CD4-positive, CD25-positive, alpha-beta regulatory T cell (primary cell): ENCODE results near the gene VSTM2B. TPM values are rescaled to one million over a fixed set of nuclear protein-coding genes. Genes with fewer than 3 reads are reported as not detected.
A peak's percentile ranks its signal among the peaks of the same experiment; 100 is the strongest.

Source experiments
- ATAC-seq, 2 donors: fragments of 150-1000 bp; cut with Tn5 transposase; one replicate each; pipeline ENCODE4 v1.10.0; 2021; ENCODE audit warnings: low read depth in 2 of 2, moderate number of reproducible peaks in 2 of 2, moderate library complexity in 1 of 2
- DNase-seq, 3 donors: peaks; one replicate each; pipeline versions ENCODE4 v3.0.0 to v3.0.0-alpha.2; 2012 to 2022; ENCODE audit warnings: mixed read lengths in 1 of 3
- H3K27ac ChIP-seq: one replicate; pipeline ENCODE4 v1.7.0; 2013; ENCODE audit warnings: mild to moderate bottlenecking, low read length; ENCODE audit not compliant: insufficient read depth, poor library complexity, severe bottlenecking
- H3K27me3 ChIP-seq: one replicate; pipeline ENCODE4 v1.7.0; 2013; ENCODE audit warnings: low read length; ENCODE audit not compliant: control insufficient read depth, insufficient read depth
- H3K36me3 ChIP-seq: one replicate; pipeline ENCODE4 v1.7.0; 2013; ENCODE audit warnings: mild to moderate bottlenecking, low read length, moderate library complexity; ENCODE audit not compliant: control insufficient read depth, insufficient read depth
- H3K4me1 ChIP-seq: 2 replicates; pipeline ENCODE4 v1.7.0; 2013; ENCODE audit warnings: mild to moderate bottlenecking, low read length; ENCODE audit not compliant: insufficient read depth, control insufficient read depth, poor library complexity, severe bottlenecking
- H3K4me3 ChIP-seq: one replicate; pipeline ENCODE4 v1.7.0; 2013; ENCODE audit warnings: low read depth, mild to moderate bottlenecking, low read length, moderate library complexity
- H3K9me3 ChIP-seq, 2 experiments: 1 replicate in 1 of 2; 2 replicates in 1 of 2; pipeline ENCODE4 v1.7.0; 2013; ENCODE audit warnings: low read length in 2 of 2, mild to moderate bottlenecking in 1 of 2, moderate library complexity in 1 of 2; ENCODE audit not compliant: control insufficient read depth in 2 of 2
- H3K27ac Mint-ChIP-seq, 3 donors: one replicate each; pipeline ENCODE4 v1.8.0; 2020 to 2022; ENCODE audit warnings: mild to moderate bottlenecking in 3 of 3, mixed read lengths in 3 of 3, moderate library complexity in 2 of 3
- H3K27me3 Mint-ChIP-seq: one replicate; pipeline ENCODE4 v1.8.0; 2022; ENCODE audit warnings: mild to moderate bottlenecking, mixed read lengths
- H3K36me3 Mint-ChIP-seq: one replicate; pipeline ENCODE4 v1.8.0; 2020; ENCODE audit warnings: mixed read lengths
- H3K4me1 Mint-ChIP-seq, 4 donors: one replicate each; pipeline ENCODE4 v1.8.0; 2020 to 2022; ENCODE audit warnings: mixed read lengths in 4 of 4, mild to moderate bottlenecking in 1 of 4
- H3K4me3 Mint-ChIP-seq, 4 donors: one replicate each; pipeline ENCODE4 v1.8.0; 2020 to 2022; ENCODE audit warnings: mild to moderate bottlenecking in 4 of 4, mixed read lengths in 4 of 4, moderate library complexity in 3 of 4
- H3K9me3 Mint-ChIP-seq, 7 donors: one replicate each; pipeline ENCODE4 v1.8.0; 2020 to 2022; ENCODE audit warnings: mixed read lengths in 7 of 7, mild to moderate bottlenecking in 3 of 7, moderate library complexity in 2 of 7
- polyA plus RNA-seq, 4 donors: library from polyadenylated mRNA; unstranded; fragments of 300-500 nt; fragmentation: Illumina TruSeq; gene quantifications; one replicate each; pipeline ENCODE4 v1.2.3, GENCODE V29; 2021
- total RNA-seq: library from RNA; stranded (reverse); gene quantifications from one replicate; pipeline ENCODE4 v1.2.3, GENCODE V29; 2022

VSTM2B gene
- total and polyA plus RNA-seq, 5 donors from 2014 or later = not detected

- DNase-seq (no peak), ATAC-seq (no peak)
- Histone ChIP-seq H3K4me3 (no peak overlapping the region), H3K9me3 (no peaks in the 10 kb centered on the region), H3K27ac (no peak overlapping the region), H3K36me3 (no peaks in the 10 kb centered on the region), H3K4me1 (no peaks in the 10 kb centered on the region), H3K27me3 (no peaks in the 10 kb centered on the region)
- Mint-ChIP-seq H3K27me3 (peaks cover 8% of the 10 kb centered on the region), H3K4me1 (no peaks in the 10 kb centered on the region), H3K27ac (no peak overlapping the region), H3K4me3 (no peak overlapping the region), H3K9me3 (peaks cover 0 to 2% (median 0%) of the 10 kb centered on the region in 7 donors), H3K36me3 (no peaks in the 10 kb centered on the region)
Measured at GRCh38 chr19:29511768-29512167, 14.0 kb upstream of the VSTM2B start.

GRCh38 chr19:29512748-29513147 lies 13.0 kb upstream of the VSTM2B start:
- no peaks in the 10 kb centered on the region for H3K4me1 ChIP-seq
- H3K9me3 ChIP-seq = no peaks in the 10 kb centered on the region
- H3K4me3 ChIP-seq = no peak overlapping the region
- H3K9me3 Mint-ChIP-seq = peaks cover 0 to 2% (median 0%) of the 10 kb centered on the region in 7 donors
- no peaks in the 10 kb centered on the region for H3K4me1 Mint-ChIP-seq
- no peak overlapping the region for H3K27ac Mint-ChIP-seq
- H3K36me3 Mint-ChIP-seq = no peaks in the 10 kb centered on the region
- H3K36me3 ChIP-seq = no peaks in the 10 kb centered on the region
- DNase-seq = no peak
- H3K27me3 Mint-ChIP-seq = peaks cover 8% of the 10 kb centered on the region
- no peak for ATAC-seq
- no peaks in the 10 kb centered on the region for H3K27me3 ChIP-seq
- H3K27ac ChIP-seq = no peak overlapping the region
- H3K4me3 Mint-ChIP-seq = no peak overlapping the region

GRCh38 chr19:29514525-29515232 lies 11.1 kb upstream of the VSTM2B start:
- Mint-ChIP-seq H3K27ac (no peak overlapping the region), H3K36me3 (no peaks in the 10 kb centered on the region), H3K27me3 (peaks cover 4% of the 10 kb centered on the region), H3K9me3 (no peaks in the 10 kb centered on the region), H3K4me1 (no peaks in the 10 kb centered on the region), H3K4me3 (no peak overlapping the region)
- Histone ChIP-seq H3K4me1 (no peaks in the 10 kb centered on the region), H3K9me3 (no peaks in the 10 kb centered on the region), H3K27ac (no peak overlapping the region), H3K27me3 (peaks cover 2% of the 10 kb centered on the region), H3K4me3 (no peak overlapping the region), H3K36me3 (no peaks in the 10 kb centered on the region)
- DNase-seq (peak in 1 of 3 donors; percentile 23), ATAC-seq (peak; percentile 12 to 17)

- Histone ChIP-seq H3K27me3 (peaks cover 2% of the 10 kb centered on the region), H3K36me3 (no peaks in the 10 kb centered on the region), H3K9me3 (no peaks in the 10 kb centered on the region), H3K4me3 (no peak overlapping the region), H3K4me1 (no peaks in the 10 kb centered on the region), H3K27ac (no peak overlapping the region)
- H3K27ac Mint-ChIP-seq = no peak overlapping the region
- H3K9me3 Mint-ChIP-seq = no peaks in the 10 kb centered on the region
- H3K4me3 Mint-ChIP-seq = no peak overlapping the region
- ATAC-seq (peak in 1 of 2 donors; percentile 13), DNase-seq (no peak)
- peaks cover 4% of the 10 kb centered on the region for H3K27me3 Mint-ChIP-seq
- H3K36me3 Mint-ChIP-seq = no peaks in the 10 kb centered on the region
- H3K4me1 Mint-ChIP-seq = no peaks in the 10 kb centered on the region
Measured at GRCh38 chr19:29515233-29515619, 10.6 kb upstream of the VSTM2B start.

DNA sequence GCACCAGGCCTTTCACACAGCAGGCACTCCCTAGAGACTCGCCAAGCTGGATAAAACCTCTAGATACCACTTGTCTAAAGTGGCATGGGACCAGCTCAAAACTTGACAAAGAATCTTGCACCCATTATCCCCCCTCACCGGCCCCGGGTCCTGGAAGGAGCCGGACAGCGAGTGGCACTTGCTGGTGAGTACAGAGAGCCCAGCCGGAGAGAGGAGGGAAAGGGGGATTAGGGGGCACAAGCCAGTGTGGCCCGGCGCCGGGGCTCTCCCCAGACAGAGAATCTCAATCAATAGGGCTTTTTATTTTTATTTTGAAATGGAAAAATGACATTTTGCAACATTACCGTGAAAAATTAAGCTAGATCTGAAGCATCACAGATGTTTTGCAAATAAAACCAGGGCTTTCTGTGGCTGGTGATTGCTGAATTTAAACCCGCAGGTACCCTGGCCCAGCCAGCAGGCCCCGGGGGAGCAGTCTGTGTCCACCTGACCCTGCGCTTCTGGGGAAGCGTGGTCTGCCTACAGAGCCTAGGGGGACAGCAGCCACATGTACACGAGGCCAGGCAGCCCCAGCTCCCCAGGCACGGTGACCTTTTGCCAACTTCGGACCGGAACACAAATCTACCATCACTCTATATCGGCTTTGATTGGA lies 10.0 kb upstream of the VSTM2B start:
- Histone ChIP-seq H3K36me3 (no peaks in the 10 kb centered on the region), H3K4me1 (no peaks in the 10 kb centered on the region), H3K4me3 (no peak overlapping the region), H3K27me3 (peaks cover 2% of the 10 kb centered on the region), H3K9me3 (no peaks in the 10 kb centered on the region), H3K27ac (no peak overlapping the region)
- no peaks in the 10 kb centered on the region for H3K36me3 Mint-ChIP-seq
- peak in 1 of 2 donors; percentile 17 for ATAC-seq
- H3K9me3 Mint-ChIP-seq = no peaks in the 10 kb centered on the region
- H3K27me3 Mint-ChIP-seq = peaks cover 7% of the 10 kb centered on the region
- no peak overlapping the region for H3K27ac Mint-ChIP-seq
- DNase-seq = no peak
- no peak overlapping the region for H3K4me3 Mint-ChIP-seq
- H3K4me1 Mint-ChIP-seq = no peaks in the 10 kb centered on the region

DNA sequence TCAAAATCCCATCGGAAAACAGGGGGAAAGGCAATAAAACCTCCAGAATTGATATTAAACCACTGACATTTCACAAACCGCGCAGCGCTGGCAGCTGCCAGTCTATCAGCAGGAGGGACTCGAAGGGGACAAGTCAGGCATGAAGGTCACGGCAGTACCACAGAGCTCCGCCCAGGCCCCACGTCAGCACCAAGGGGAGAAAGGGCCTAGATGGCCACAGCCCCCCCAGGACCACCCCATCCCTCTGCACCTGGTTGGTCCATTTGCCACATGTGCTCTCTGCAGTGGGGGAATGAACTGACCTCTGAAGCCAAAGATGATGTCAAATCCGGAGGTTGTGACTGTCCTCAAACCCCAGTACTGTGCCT lies 9.5 kb upstream of the VSTM2B start:
- Histone ChIP-seq H3K27me3 (peaks cover 2% of the 10 kb centered on the region), H3K27ac (no peak overlapping the region), H3K9me3 (no peaks in the 10 kb centered on the region), H3K4me3 (no peak overlapping the region), H3K4me1 (no peaks in the 10 kb centered on the region), H3K36me3 (no peaks in the 10 kb centered on the region)
- DNase-seq = no peak
- Mint-ChIP-seq H3K27ac (no peak overlapping the region), H3K4me1 (no peaks in the 10 kb centered on the region), H3K9me3 (no peaks in the 10 kb centered on the region), H3K27me3 (peaks cover 6% of the 10 kb centered on the region), H3K36me3 (no peaks in the 10 kb centered on the region), H3K4me3 (no peak overlapping the region)
- no peak for ATAC-seq

DNA sequence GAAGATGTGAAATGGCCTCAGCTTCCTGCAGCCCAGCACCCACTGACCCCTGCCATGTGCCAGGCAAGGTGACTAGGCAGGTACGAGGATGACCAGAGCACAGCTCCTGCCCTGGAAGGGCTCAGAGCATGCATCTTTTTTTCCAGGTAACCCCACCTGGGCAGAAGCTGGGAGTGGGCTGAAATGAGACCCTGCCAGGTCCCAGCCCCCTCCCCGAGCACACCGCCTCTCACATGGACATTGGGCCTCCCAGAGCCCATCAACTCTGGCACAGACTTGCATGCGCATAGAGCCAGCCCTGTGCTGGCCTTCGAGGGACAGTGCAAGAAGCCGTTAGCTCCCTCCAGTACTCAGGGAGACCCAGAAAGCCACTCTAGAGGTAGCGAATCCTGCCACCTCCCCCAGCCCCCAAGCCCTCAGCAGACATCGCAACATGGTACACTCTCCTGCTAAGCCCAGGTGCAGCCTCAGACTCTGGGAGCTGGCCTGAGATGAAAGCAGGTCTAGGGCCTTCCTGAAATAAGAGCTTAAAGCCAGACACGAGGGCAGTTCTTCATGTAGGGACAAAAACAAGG lies 8.9 kb upstream of the VSTM2B start:
- H3K9me3 Mint-ChIP-seq = no peaks in the 10 kb centered on the region
- peaks cover 9% of the 10 kb centered on the region for H3K27me3 Mint-ChIP-seq
- H3K9me3 ChIP-seq = no peaks in the 10 kb centered on the region
- no peaks in the 10 kb centered on the region for H3K36me3 Mint-ChIP-seq
- ATAC-seq = no peak
- H3K27ac ChIP-seq = no peak overlapping the region
- H3K4me3 Mint-ChIP-seq = no peak overlapping the region
- H3K4me3 ChIP-seq = no peak overlapping the region
- H3K36me3 ChIP-seq = no peaks in the 10 kb centered on the region
- no peak for DNase-seq
- no peaks in the 10 kb centered on the region for H3K4me1 ChIP-seq
- H3K27ac Mint-ChIP-seq = no peak overlapping the region
- peaks cover 2% of the 10 kb centered on the region for H3K27me3 ChIP-seq
- no peaks in the 10 kb centered on the region for H3K4me1 Mint-ChIP-seq

DNA sequence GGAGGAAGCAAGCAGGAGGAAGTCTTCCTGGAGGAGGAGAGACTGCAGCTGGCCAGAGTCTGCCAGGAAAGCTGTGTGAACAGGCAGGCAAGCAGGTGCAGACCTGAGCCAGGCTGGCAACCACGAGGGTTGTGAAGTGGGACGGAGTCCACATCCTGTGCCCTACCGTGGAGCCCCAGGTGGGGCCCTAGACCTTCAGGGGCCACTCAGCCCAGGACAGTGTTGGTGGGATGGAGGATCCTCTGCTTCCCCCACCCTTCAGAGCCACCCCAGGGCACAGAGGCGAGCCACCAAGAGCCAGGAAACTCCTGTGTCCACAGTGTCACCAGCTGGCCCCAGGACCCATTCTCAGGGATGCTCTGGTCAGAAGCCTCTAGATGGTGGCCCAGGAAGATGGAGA lies 8.4 kb upstream of the VSTM2B start:
- Histone ChIP-seq H3K4me3 (no peak overlapping the region), H3K36me3 (no peaks in the 10 kb centered on the region), H3K27ac (no peak overlapping the region), H3K4me1 (no peaks in the 10 kb centered on the region), H3K9me3 (no peaks in the 10 kb centered on the region), H3K27me3 (peaks cover 2% of the 10 kb centered on the region)
- Mint-ChIP-seq H3K4me1 (no peaks in the 10 kb centered on the region), H3K27me3 (peaks cover 14% of the 10 kb centered on the region), H3K4me3 (no peak overlapping the region), H3K9me3 (no peaks in the 10 kb centered on the region), H3K27ac (no peak overlapping the region), H3K36me3 (no peaks in the 10 kb centered on the region)
- ATAC-seq (no peak), DNase-seq (no peak)
